Measurements from ENCODE around the gene AADACL3.
"Not testable (repeated sequence)": the region's sequence is repeated elsewhere in the genome, so short reads cannot be mapped to it uniquely, and the experiment has no call there.

AADACL3 gene, protein sequence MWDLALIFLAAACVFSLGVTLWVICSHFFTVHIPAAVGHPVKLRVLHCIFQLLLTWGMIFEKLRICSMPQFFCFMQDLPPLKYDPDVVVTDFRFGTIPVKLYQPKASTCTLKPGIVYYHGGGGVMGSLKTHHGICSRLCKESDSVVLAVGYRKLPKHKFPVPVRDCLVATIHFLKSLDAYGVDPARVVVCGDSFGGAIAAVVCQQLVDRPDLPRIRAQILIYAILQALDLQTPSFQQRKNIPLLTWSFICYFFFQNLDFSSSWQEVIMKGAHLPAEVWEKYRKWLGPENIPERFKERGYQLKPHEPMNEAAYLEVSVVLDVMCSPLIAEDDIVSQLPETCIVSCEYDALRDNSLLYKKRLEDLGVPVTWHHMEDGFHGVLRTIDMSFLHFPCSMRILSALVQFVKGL

DNA sequence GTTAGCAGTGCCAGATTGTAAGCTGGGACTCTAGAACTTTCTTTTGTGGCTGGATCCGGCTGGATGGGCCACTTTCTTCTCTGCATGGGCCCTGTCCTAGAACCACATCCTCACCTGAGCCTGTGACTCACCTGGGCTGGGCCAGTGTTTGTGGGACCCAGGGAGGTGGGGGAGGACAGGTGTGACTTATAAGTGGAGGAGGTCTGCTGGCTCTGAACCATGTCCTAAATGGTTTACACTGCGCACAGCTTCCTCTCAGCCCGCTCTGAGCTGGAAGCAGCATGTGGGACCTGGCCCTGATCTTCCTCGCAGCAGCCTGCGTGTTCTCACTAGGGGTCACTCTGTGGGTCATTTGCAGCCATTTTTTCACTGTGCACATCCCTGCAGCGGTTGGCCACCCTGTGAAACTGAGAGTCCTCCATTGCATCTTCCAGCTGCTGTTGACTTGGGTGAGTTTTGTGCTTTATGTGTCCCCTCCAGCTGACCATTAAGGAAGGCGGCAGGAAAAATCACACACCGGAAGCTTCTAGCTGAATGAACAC lies at the start of gene AADACL3:
TSS of gene AADACL3 (plus strand) at position 215 of the 542 bp plus-strand sequence. CDS start at position 282, 67 bp downstream.
- Mint-ChIP-seq H3K9me3 (no peaks in the 10 kb centered on the region), H3K4me1 (ENCODE audit: low read depth) (no peaks in the 10 kb centered on the region), H3K4me3 (no peak within 1 kb of the TSS), H3K36me3 (ENCODE audit: low read depth) (no peaks in the 10 kb centered on the region), H3K27ac (no peak within 1 kb of the TSS), H3K27me3 (ENCODE audit: low read depth) (peaks cover 12% of the 10 kb centered on the region)

DNA sequence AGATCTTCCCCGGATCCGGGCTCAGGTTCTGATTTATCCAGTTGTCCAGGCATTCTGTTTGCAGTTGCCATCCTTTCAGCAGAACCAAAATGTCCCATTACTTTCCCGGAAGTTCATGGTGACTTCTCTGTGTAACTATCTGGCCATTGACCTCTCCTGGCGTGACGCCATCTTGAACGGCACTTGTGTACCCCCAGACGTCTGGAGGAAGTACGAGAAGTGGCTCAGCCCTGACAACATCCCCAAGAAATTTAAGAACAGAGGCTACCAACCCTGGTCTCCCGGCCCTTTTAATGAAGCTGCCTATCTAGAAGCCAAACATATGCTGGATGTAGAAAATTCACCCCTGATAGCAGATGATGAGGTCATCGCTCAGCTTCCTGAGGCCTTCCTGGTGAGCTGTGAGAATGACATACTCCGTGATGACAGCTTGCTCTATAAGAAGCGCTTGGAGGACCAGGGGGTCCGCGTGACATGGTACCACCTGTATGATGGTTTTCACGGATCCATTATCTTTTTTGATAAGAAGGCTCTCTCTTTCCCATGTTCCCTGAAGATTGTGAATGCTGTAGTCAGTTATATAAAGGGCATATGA lies 49.7 kb upstream of the AADACL3 start:
- Mint-ChIP-seq H3K9me3 (peaks cover 8% of the 10 kb centered on the region), H3K27me3 (ENCODE audit: low read depth) (peaks cover 13% of the 10 kb centered on the region), H3K4me1 (ENCODE audit: low read depth) (no peaks in the 10 kb centered on the region), H3K4me3 (no peak overlapping the region), H3K36me3 (ENCODE audit: low read depth) (no peaks in the 10 kb centered on the region), H3K27ac (no peak overlapping the region)

DNA sequence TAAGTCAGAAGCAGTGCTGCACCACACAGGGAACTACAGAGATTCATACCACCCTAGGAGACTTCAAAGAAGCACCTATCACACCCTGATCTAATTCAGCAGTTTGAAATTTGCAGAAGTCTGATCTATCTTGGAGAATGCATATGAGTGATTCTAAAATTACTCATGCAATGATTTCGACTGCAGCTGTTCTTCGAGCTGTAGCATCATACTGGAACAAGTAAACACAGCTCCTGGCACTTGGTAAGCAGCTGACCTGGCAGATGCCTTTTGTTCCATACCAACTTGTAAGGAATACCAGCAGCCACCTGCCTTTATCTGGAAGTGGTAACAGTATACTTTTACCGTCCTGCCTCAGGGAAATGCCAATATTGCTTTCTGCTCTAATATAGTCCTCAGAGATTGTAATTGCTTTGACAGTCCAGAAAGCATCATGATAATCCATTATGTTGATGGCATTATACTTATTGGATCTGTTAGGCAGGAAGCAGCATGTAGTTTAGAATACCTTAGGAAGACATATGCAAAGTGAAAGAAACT lies 46.3 kb upstream of the AADACL3 start:
- Mint-ChIP-seq H3K27me3 (ENCODE audit: low read depth) (peaks cover 33% of the 10 kb centered on the region), H3K27ac (no peak overlapping the region), H3K9me3 (peaks cover 8% of the 10 kb centered on the region), H3K4me1 (ENCODE audit: low read depth) (no peaks in the 10 kb centered on the region), H3K36me3 (ENCODE audit: low read depth) (no peaks in the 10 kb centered on the region), H3K4me3 (no peak overlapping the region)

DNA sequence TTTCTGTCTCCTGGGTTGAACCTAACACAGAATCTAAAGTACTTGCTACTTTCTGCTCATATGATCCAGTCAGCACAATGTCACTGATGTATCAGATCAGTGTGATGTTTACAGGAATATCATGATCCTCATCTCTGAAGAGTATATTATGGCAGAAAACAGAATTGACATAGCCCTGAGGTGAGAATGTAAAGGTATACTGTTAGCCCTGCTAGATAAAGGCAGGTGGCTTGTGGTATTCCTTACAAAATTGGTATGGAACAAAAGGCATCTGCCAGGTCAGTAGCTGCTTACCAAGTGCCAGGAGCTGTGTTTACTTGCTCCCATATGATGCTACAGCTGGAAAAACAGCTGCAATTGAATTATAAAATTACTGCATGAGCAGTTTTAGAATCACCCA lies 41.6 kb upstream of the AADACL3 start:
- H3K9me3 Mint-ChIP-seq: no peaks in the 10 kb centered on the region
- H3K36me3 Mint-ChIP-seq (ENCODE audit: low read depth): no peaks in the 10 kb centered on the region
- no peak overlapping the region for H3K27ac Mint-ChIP-seq
- no peaks in the 10 kb centered on the region for H3K4me1 Mint-ChIP-seq (ENCODE audit: low read depth)
- H3K4me3 Mint-ChIP-seq: no peak overlapping the region
- peaks cover 34% of the 10 kb centered on the region for H3K27me3 Mint-ChIP-seq (ENCODE audit: low read depth)

DNA sequence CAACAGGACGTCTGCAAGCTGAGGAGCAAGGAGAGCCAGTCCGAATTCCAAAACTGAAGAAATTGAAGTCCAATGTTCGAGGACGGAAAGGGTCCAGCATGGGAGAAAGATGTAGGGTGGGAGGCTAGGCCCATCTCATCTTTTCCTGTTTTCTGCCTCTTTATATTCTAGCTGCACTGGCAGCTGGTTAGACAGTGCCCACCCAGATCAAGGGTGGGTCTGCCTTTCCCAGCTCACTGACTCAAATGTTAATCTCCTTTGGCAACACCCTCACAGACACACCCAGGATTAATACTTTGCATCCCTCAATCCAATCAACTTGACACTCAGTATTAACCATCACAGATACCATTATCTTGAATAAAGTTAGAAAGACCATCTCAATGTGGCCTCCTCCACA lies 39.8 kb upstream of the AADACL3 start:
- not testable (repeated sequence) for H3K4me1 Mint-ChIP-seq (ENCODE audit: low read depth); H3K4me3 Mint-ChIP-seq; H3K9me3 Mint-ChIP-seq; H3K36me3 Mint-ChIP-seq (ENCODE audit: low read depth); H3K27ac Mint-ChIP-seq
- peaks cover 29% of the 10 kb centered on the region for H3K27me3 Mint-ChIP-seq (ENCODE audit: low read depth)

DNA sequence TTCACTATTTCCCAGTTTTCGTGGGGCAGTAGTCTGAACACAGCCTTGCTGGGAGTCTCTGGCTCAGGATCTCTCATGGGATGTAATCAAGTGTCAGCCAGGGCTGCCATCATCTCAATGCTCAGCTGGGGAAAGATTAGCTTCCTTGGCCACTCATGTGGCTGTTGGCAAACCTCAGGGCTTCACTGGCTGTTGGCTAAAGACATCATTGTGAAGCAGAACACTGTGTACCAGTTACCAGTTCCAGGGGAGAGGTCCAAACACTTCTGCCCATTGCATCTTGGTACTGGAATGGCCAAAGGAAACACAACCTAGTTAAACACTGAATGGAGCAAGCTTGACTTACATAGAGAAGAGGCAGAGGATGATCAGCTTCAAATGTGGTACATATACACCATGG lies 38.3 kb upstream of the AADACL3 start:
- Mint-ChIP-seq H3K27me3 (ENCODE audit: low read depth) (peaks cover 15% of the 10 kb centered on the region), H3K4me3 (no peak overlapping the region), H3K9me3 (peaks cover 5% of the 10 kb centered on the region), H3K36me3 (ENCODE audit: low read depth) (no peaks in the 10 kb centered on the region), H3K4me1 (ENCODE audit: low read depth) (no peaks in the 10 kb centered on the region), H3K27ac (no peak overlapping the region)

DNA sequence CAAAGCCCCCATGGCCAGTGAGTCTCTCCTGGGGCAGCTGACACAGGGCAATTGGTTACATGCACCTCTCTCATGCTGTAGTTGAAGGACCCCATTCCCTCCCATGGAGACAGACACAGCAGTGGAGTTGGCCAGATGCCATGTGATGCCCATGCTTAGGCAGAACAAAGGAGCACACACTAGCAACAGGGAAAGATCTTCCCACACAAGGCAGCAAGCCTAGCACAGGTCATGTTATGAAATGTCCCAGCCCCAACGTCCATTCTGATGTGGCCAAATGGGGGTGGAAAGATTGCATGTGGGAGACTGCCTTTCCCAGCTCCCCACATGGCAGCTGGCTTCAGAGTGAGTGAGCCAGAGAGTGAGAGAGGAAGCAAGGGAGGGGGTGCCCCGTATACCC lies 37.6 kb upstream of the AADACL3 start:
- Mint-ChIP-seq H3K36me3 (ENCODE audit: low read depth) (no peaks in the 10 kb centered on the region), H3K4me3 (no peak overlapping the region), H3K27me3 (ENCODE audit: low read depth) (peaks cover 12% of the 10 kb centered on the region), H3K27ac (no peak overlapping the region), H3K4me1 (ENCODE audit: low read depth) (no peaks in the 10 kb centered on the region), H3K9me3 (peaks cover 5% of the 10 kb centered on the region)

DNA sequence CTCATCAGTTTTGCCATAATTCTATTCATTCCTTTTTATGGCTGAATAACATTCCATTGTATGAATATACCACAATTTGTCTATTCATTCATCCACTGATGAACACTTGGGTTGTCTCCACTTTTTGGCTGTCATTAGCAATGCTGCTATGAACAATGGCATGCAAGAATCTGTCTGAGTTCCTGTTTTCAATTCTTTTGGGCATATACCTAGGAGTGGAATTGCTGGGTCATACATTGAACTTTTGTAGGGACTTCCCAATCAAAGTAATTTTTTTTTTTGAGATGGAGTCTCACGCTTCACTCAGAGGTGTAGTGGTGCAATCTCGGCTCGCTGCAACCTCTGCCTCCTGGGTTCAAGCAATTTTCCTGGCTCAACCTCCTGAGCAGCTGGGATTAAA lies 37.1 kb upstream of the AADACL3 start:
- H3K4me1 Mint-ChIP-seq (ENCODE audit: low read depth): no peaks in the 10 kb centered on the region
- no peak overlapping the region for H3K27ac Mint-ChIP-seq
- H3K36me3 Mint-ChIP-seq (ENCODE audit: low read depth): no peaks in the 10 kb centered on the region
- H3K4me3 Mint-ChIP-seq: no peak overlapping the region
- H3K9me3 Mint-ChIP-seq: peaks cover 5% of the 10 kb centered on the region
- H3K27me3 Mint-ChIP-seq (ENCODE audit: low read depth): peaks cover 12% of the 10 kb centered on the region

DNA sequence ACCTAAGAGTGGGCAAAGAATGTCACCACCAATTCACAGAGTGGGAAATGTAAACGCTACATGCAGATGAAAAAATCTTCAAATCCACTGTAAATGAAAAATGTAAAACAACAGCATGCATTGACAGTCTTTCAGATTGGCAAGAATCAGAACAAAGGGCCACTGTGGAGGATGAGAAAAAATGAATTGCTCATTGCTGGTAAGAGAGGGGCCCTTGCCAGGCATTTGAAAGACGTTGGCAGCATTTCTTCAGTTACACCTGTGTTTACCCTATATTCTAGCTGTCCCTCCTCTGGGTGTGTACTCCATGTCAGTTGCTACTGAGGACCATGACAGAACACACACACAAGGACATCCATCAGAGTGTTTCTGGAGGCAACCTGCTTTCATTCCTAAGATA lies 25.8 kb upstream of the AADACL3 start:
- no peaks in the 10 kb centered on the region for H3K4me1 Mint-ChIP-seq (ENCODE audit: low read depth)
- H3K9me3 Mint-ChIP-seq: no peaks in the 10 kb centered on the region
- H3K27ac Mint-ChIP-seq: no peak overlapping the region
- peaks cover 8% of the 10 kb centered on the region for H3K27me3 Mint-ChIP-seq (ENCODE audit: low read depth)
- no peaks in the 10 kb centered on the region for H3K36me3 Mint-ChIP-seq (ENCODE audit: low read depth)
- no peak overlapping the region for H3K4me3 Mint-ChIP-seq

DNA sequence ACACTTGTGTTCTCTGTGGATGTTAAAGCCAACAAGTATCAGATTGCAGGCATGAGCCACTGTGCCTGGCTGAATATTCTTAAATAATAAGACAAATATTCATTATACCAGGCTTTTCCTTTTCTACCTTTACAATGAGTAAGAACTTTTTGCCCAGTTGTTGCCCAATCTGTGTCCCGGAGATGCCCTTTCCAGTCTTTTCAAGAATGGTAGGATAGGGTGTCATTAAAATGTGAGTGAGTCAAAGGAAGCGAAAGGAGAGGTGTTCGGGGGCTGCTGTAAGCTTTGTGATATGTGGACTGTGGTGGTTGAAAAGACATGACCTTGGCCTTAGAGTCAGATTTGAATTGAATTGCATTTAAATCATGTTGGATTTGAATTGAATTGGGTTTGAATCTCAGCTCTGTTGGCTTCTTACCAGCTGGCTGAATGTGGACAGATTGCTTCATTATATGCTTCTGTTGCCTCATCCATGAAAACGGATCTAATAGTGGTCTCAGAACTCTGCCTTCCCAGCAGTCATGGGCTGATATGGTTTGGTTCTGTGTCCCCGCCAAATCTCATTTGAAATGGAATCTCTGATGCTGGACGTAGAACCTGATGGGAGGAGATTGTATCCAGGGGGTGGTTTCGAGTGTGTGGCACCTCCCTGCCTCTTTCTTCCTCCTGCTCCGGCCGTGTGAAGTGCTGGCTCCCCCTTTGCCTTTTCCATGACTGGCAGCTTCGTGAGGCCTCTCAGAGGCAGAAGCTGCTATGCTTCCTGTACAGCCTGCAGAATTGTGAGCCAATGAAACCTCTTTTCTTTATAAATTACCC lies 22.7 kb upstream of the AADACL3 start:
- H3K9me3 Mint-ChIP-seq: no peaks in the 10 kb centered on the region
- H3K4me1 Mint-ChIP-seq (ENCODE audit: low read depth): no peaks in the 10 kb centered on the region
- peaks cover 14% of the 10 kb centered on the region for H3K27me3 Mint-ChIP-seq (ENCODE audit: low read depth)
- H3K36me3 Mint-ChIP-seq (ENCODE audit: low read depth): no peaks in the 10 kb centered on the region
- no peak overlapping the region for H3K27ac Mint-ChIP-seq
- H3K4me3 Mint-ChIP-seq: no peak overlapping the region

DNA sequence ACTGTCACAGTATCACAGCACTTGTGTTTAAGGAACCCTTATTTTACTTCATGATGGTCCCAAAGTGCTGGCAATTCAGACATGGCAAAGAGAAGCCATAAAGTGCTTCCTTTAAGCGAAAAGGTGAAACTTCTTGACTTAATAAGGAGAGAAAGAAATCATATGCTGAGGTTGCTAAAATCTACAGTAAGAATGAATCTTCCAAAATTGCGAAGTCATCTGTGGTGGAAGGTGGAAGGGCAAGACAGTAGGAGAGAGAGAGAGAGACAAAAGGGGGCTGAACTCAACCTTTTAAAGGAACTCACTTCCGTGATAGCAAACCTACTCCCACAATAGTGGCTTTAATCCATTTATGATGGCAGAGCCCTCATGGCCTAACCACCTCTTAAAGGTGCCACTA lies 19.3 kb upstream of the AADACL3 start:
- Mint-ChIP-seq H3K4me3 (no peak overlapping the region), H3K27ac (no peak overlapping the region)

DNA sequence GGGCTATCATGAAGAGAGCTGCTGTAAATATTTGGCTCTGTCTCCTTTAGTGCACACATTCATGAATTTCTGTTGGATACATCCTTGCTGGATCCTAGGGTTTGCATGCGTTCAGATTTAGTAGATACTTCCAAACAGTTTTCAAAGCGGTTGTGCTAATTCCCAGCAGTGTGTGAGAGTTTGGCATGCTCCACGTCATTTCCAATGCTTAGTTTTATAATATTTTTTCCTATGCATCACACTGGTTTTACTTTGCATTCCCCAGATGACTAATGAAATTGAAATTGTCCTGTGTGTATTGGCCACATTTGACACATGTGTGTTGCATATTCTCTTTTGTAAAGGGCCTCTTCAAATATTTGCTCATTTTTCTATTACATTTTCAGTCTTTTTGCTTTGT lies 18.5 kb upstream of the AADACL3 start:
- Mint-ChIP-seq H3K27me3 (ENCODE audit: low read depth) (peaks cover 14% of the 10 kb centered on the region), H3K4me3 (no peak overlapping the region), H3K27ac (no peak overlapping the region), H3K4me1 (ENCODE audit: low read depth) (no peaks in the 10 kb centered on the region), H3K9me3 (no peaks in the 10 kb centered on the region), H3K36me3 (ENCODE audit: low read depth) (no peaks in the 10 kb centered on the region)

More for the DNA sequence above, 19.3 kb upstream of the AADACL3 start:
- Mint-ChIP-seq H3K27me3 (ENCODE audit: low read depth) (peaks cover 14% of the 10 kb centered on the region), H3K4me1 (ENCODE audit: low read depth) (no peaks in the 10 kb centered on the region), H3K36me3 (ENCODE audit: low read depth) (no peaks in the 10 kb centered on the region), H3K9me3 (no peaks in the 10 kb centered on the region)

DNA sequence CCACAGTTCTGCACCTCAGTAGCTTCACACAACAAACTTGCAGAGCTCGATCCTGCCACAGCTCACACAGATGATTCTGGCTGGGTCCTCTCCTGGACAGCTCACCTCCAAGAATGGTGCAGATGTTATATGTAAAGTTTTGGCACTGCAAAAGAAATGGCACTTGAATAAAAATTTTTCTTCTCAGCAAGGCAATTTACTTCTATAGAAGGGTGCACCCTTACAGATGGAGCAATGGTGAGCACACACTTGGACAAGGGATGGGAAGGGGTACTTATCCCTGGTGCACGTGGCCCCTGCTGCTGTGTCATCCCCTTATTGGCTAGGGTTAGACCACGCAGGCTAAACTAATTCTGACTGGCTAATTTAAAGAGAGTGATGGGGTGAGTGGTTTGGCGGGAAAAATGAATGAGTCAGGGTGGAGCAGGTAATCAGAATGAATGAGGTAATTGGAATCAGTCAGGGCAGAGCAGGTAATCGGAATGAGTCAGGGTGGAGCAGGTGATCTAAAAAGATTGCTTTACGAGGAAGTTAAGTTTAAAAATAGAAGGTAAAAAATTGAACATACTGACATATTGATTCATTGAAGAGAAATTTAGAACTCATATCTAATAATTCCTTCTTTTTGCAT lies 12.0 kb upstream of the AADACL3 start:
- peaks cover 8% of the 10 kb centered on the region for H3K9me3 Mint-ChIP-seq
- no peak overlapping the region for H3K4me3 Mint-ChIP-seq
- H3K4me1 Mint-ChIP-seq (ENCODE audit: low read depth): no peaks in the 10 kb centered on the region

DNA sequence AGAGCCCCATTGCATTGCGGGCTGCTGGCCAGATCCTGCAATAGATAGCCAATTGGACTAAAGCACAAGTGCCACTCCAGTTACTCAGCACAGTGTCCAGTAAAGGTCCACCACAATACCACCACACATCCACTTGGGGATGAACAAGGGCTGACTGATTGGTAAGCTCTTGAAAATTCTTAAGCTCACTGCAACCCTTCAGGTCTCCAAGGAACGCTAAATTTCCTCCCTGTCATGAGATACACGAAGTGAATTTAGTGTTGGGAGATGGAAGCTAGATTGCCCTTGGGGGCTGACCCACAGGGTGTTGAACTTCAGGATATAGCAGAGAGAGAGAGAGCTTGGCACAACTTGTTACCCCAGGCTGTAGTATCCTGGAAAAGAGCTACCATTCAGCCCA lies 9.8 kb upstream of the AADACL3 start:
- no peak overlapping the region for H3K4me3 Mint-ChIP-seq
- peaks cover 15% of the 10 kb centered on the region for H3K27me3 Mint-ChIP-seq (ENCODE audit: low read depth)
- H3K27ac Mint-ChIP-seq: no peak overlapping the region

More for the DNA sequence above, 12.0 kb upstream of the AADACL3 start:
- Mint-ChIP-seq H3K27ac (no peak overlapping the region), H3K27me3 (ENCODE audit: low read depth) (peaks cover 9% of the 10 kb centered on the region), H3K36me3 (ENCODE audit: low read depth) (no peaks in the 10 kb centered on the region)

More for the DNA sequence above, 9.8 kb upstream of the AADACL3 start:
- H3K9me3 Mint-ChIP-seq: peaks cover 8% of the 10 kb centered on the region
- no peaks in the 10 kb centered on the region for H3K36me3 Mint-ChIP-seq (ENCODE audit: low read depth)
- H3K4me1 Mint-ChIP-seq (ENCODE audit: low read depth): no peaks in the 10 kb centered on the region

All from T-helper 1 cell treated with Interleukin-12 subunit alpha and Interleukin-12 subunit beta and Interleukin-4 antibody, amounts not matched to agents 30 μg/mL and 1 μg/mL, for 36 hours (primary cell).